GM21529 (cell line): ENCODE measurements around the gene CSF3R.

Source experiments
- ATAC-seq: cut with Tn5 transposase; IDR thresholded peaks from one replicate; pipeline ENCODE4 v1.9.1; 2021; ENCODE audit not compliant: unreplicated experiment

Gene CSF3R

DNA sequence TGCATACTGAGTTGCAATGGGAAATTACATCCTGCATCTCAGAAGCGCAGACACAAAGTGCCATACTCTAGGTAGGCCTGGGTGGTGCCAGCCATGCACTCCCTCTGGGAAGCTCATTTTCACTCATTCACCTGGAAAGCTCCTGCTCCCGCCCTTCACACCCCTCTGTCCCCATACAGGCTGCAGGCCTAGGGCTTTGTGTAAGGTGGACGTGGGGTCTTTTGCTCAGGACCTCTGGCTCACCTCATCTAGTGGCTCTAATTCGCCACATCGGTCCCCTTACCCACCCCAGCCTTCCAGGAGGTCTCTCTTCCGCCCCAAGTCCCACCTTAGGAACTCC lies 19.3 kb downstream of the CSF3R start:
- no peak for ATAC-seq

DNA sequence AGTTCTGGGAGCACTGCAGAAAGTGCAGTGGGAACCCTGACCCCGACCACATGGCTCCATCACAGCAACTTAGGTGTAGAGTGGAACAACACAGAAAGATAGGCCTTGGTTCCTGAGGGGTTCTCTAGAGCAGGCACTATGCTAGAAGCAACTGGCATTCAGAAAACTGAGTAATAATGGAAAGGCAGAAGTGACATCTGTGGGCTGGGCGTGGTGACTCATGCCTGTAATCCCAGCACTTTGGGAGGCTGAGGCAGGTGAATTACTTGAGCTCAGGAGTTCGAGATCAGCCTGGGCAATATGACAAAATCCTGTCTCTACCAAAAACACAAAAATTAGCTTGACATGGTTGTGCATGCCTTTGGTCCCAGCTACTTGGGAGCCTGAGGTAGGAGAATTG lies 23.8 kb downstream of the CSF3R start:
- ATAC-seq, result no peak

DNA sequence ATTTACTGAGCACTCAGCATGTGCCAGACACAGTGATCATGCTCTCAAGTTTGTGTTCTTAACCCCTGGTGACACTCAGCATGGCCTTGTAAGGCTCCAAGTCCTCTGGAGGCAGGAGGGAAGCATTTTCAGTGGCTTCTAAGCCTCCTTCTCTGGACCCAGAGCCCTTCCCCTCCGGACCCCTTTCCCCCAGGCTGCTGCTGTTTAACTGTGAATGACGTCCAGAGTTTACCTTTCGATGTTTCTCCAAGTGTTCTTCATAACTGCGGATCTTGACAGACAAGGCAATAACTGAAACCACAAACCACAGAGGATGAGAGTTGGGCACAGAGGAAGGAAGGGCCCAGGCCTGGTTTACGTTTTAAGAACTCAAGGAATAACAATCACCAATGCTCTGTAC lies 25.0 kb downstream of the CSF3R start:
- no peak for ATAC-seq

DNA sequence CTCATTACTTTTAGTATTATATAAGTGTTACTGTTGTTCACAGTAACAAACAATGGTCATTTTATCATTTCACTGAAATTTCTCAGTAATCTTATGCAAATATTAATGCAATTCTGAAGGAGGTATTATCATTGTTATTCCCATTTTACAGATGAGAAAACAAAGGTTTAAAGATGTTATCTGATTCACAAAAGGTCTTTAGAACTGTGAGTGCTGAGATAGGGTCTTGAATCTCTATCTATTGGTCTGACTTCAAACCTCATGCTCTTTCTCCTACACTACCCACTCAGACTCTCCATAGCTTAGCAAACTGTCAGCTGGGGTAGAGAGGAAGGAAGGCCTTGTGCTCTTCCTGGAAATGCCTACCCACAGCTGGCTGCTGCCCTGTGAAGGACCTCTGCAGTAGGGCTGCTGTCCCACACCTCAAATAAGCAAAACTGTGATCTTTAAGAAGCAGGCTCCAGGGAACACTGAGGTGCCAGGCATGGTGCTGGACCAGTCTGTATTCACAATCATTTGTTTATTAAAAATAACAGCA lies 26.3 kb downstream of the CSF3R start:
- no peak for ATAC-seq

DNA sequence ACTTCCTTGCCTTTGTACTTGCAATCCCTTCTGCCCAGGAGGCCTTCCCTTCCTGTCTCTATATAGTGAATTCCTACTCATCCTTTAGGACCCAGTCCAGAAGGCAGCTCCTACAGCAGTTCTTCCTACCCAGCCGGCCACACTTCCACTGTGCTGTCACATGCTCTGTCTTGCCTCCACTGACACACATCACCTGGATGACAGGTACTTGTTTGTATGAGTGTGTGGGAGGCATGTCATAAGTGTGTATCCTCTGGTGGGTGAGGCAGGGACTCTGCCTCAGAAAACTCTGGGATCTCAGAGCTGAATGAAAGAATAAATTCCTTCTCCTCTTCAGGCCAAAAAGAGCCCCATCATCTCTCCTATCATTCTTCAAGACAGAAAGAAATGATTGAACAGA lies 27.3 kb downstream of the CSF3R start:
- ATAC-seq, result no peak

DNA sequence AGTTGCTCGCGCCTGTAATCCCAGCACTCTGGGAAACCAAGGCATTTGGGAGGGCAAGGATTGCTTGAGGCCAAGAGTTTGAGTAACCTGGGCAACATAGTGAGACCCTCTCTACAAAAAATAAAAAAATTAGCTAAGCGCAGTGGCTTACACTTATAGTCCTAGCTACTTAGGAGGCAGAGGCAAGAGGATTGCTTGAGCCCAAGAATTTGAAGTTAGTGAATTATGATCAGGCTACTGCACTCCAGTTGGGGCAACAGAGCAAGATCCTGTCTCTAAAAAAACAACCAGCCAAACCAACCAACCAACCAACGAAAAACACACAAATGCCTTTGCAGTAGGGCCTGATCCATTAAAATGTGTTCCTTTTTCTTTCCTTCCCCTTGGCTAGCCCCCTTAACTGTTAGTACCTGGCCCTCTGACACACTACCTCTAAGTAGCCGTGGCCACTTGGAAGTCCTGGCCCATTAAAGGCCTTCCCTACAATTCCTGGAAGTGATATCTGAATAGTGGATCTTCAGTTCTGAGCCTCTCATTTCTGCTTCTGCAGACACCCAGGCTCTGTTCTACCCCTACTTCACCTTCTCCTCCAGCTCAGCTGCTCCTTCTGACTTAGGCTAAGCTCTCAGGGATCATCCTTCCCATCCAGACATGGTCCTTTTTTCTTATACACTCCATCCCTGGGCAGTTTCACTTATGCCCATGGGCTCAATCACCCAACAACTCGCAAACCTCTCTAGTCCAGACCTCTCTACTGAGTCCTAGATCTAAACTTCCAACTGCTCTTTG lies 28.9 kb downstream of the CSF3R start:
- no peak for ATAC-seq

DNA sequence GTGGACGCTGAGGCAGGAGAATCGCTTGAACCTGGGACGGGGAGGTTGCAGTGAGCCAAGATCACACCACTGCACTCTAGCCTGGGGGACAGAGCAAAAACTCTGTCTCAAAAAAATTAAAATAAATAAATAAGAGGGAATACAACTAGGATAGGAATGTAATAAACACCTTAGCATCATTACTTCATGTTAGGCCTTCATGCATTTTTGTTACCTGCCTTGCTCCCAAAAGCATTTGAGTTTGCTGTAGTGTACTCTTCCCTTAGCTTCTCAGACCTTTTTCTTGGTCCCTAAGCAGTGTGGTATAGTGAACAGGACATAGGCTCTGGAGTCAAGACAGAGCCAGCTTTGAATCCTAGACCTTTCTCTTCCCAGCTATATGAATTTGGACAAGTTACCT lies 29.7 kb downstream of the CSF3R start:
- no peak for ATAC-seq

DNA sequence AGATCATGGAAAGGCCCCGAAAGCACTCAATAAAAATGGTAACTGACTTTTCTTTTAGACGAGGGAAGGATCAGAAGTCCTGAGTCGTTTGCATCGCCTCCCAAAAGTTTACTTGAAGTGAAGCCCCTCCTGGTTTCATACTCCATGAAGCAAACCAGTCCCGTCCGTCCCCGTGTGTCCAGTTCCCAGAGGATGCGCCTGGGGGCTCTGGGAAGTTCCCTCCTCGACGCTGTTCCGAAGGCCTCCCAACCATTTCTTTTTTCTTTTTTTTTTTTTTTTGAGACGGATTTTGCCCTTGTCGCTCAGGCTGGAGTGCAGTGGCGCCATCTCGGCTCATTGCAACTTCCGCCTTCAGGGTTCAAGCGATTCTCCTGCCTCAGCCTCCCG lies 31.8 kb downstream of the CSF3R start:
- no peak for ATAC-seq

DNA sequence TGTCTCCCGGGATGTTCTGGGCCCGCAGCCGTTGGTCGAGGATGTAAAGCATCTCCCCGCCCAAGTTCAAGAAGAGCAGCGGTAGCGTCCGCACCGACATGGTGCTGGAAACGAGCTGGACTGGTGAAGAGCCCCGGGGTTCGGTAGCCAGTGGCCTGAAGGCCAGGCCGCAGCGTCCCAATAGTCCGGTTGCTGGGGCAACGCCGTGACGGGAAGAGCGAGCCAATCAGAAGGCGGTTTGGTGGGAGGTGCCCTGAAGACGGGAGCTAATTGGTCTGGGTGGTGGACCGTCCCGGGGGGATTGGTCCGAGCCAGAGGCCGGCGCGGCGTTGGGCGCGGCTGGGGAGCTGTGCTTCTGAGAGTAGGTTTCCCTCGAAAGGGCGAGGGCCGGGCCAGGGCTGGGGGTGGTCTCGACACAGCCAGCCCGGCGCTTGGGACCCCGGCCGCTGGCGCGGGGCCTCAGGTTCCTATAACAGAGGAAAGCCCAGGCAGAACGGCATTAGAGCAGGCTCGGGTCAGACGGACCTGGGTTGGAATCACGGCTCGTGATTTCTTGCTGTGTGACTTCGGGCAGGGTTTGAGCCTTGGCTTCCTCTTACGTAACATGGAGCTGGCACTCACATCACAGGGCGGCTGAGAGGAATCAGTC lies 32.3 kb downstream of the CSF3R start, which contains the start of gene OSCP1:
Gene OSCP1, minus strand, starts transcription at position 182 of the 649 bp plus-strand sequence. Its CDS starts 82 bp downstream, at position 100.
- peak; percentile 99 for ATAC-seq

DNA sequence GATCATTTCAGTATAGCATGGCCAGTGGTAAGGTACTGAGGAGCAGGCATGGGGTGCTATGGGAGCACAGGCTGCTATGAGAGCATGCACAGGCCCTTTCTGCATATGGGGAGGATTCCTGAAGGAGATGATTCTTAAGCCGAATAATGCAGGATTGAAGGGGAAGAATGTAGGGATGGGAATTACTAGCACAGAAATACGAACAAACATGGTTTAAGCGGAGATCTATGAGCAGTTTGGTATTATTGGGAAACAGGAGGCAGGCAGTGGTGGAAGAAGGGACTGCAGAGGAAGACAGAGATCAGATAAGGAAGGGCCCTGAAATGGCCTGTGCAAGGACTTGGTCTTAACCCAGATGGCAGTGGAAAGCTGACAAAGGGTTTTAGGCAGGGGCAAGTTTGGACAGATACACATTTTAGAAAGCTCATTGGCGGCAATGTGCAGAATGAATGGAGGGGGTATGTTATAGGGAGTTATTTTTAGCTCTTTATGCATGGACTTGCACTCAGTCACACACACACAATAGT lies 34.1 kb downstream of the CSF3R start:
- no peak for ATAC-seq

DNA sequence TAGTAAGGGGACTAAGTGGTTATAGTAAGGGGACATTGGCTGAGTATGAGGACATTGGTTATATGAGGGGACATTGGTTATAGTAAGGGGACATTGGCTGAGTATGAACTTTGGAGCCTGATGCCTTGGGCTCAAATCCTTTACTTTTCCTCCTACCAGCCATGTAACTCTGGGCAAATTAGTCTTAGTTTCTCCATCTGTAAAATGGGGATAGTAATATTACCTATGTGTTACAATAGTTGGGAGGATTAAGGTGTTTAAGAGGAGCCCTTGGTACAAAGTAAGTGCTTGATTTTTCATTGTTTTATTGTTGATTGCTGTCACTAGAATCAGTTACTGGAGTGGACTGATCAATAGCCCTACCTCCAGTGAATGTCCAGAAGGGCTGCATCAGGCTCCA lies 35.3 kb downstream of the CSF3R start:
- no peak for ATAC-seq

DNA sequence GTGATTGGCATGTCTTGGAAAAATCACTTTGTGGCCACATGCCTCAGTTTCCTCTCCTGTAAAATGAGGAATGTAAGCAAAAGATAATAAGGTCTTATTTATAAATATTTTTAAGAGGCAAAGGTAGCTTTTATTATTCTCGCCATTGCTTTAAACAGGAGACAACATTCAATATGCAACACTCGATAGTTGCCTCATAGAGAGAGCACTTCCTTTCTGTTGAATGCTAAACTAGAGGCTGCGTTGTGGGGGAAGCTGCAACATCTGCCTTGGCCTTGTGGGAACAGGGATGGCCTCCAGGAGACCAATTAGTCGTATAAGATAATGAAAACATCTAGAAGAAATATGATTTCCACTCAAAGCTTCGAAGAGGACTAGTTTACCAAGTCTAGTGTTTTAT lies 36.0 kb downstream of the CSF3R start:
- ATAC-seq, result no peak

DNA sequence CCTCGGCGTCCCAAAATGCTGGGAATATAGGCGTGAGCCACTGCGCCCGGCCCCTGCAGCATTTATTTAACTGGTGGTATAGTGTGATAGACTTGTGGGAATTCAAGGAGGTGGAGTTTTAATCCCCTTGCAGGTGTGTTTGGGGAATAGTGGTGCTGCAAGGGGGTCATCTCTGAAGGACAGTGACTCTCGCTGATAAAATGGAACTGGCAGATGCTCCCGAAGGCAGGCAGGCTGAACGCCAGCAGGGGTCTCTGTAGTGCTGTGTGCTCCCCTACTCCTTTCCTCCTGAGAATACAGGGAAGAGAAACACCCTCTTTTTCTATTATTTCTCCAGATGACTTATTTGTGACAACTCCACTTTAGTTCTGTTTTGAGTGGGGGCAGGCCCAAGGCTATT lies 36.4 kb downstream of the CSF3R start:
- no peak for ATAC-seq

DNA sequence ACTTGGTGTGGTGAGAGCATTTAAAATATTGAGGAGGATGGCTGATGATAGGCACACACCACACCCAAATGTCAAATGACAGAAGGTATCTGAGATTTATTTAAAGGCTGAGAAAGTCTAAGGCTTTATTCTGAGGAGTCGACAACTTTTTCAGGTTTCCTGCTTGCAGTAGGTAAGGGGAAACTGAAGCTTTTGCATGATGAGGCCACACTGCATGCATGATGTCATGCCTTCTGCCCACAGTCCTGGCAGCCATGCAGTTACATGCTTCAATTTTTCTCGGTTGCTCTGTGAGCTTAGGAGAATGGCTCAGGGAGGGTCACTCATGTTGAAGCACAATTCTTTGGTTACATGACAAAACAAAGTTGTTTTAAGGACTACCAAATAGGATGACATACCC lies 39.4 kb downstream of the CSF3R start:
- no peak for ATAC-seq

DNA sequence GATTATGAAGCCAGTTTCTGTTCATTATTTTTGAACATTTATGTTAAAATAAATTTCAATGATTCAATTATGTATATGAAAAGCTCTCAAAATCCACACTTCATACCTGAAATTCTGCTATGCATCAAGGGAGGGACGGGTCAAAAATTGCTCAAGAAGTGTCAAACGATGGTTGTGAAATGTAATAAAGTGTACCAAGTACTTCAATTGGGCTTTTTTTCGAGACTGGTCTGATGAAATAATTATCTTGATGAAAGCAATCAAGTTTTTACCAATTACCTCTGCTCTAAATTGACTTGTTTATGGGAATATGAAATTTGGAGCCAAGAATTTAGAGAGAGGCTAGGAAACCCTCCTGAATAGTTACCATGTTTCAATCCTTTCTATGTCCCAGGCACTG lies 40.4 kb downstream of the CSF3R start:
- no peak for ATAC-seq

DNA sequence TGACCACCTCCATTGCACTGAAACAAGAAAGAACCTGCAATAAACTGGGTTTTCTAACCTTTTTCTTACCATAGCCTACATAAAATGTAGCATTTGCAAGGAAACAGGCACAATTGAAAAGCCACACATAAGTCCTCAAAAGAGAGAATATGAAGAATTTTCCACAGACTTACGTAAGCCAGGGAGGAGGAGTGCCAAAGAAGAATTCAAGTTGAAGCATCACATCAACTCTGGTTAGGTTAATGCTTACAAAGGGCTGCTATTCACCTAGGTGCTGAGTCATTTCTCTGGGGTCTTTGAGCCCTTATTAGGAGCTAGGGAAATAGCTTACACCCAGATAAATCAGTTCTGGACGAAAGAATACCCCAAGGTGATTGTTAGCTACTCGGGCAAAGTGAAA lies 42.1 kb downstream of the CSF3R start:
- no peak for ATAC-seq

DNA sequence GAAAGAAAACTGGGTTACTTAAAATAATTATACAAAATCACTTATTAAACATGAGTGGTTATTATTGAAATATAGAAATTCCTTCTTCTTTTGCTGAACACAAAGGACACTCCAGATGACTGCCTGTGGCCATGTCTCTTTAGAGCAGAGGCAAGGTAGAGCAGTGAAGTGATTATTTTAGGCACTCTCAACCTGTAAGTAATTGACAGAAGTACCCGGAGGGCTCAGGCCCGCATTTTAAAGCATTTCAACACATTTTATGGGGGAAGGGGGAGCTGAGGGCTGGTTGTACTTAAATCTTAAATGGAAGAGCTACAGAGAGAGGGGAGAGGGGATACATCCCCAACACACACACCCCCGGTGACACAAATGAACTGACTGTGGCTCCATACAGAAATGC lies 42.7 kb downstream of the CSF3R start:
- no peak for ATAC-seq

DNA sequence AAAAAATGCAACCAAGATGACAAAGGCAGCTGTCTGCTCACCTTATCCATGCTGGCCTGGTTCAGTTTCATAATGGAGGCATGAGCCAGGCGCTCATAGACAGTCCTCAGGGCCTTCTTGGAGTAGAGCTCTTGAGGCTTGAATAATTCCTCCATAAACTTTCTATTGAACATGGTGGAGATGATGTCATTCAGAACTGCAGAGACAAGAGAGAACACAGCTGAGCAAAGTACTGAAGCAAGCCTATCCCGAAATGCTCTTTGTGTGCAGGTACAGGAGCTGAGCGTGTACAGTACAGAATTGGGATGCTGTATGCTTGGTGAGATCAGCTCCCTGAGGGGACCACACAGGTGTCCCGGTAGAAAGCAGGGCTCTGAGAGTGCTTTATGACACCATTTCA lies 44.0 kb downstream of the CSF3R start:
- ATAC-seq, result no peak

DNA sequence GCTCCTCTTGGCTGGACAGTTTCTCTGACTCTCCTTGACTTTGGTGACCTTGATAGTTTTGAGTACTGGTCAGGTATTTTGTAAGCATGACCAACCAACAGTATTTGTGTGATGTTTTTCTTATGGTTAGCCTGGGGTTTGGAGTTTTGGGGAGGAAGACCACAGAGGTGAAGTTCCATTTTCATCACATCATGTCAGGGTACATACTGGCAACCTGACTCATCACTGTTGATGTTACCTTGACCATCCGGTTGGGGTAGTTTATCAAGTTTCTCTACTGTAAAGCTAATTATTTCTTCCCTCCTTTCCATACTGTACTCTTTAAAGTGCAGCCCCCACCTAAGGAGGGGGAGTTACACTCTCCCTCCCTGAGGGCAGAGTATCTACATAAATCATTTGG lies 45.9 kb downstream of the CSF3R start:
- ATAC-seq, result no peak

DNA sequence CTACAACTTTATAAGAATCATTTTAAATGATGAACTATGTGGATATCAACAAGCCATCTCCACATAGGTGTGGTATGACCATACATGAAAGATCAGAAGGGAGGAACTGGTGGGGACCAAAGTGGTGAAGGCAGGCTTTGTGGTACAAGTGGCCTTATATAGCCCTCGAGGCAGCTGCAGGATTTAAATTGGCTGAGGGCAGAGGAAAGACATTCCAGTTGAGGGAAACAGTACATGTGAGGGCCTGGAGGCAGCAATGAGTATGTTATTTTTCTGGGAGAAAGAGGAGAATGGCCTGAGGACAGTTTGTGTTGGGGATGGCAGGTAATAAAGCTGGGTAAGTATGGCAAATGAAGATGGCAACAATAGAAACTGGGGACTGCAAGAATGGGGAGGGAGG lies 49.6 kb downstream of the CSF3R start:
- ATAC-seq, result no peak

DNA sequence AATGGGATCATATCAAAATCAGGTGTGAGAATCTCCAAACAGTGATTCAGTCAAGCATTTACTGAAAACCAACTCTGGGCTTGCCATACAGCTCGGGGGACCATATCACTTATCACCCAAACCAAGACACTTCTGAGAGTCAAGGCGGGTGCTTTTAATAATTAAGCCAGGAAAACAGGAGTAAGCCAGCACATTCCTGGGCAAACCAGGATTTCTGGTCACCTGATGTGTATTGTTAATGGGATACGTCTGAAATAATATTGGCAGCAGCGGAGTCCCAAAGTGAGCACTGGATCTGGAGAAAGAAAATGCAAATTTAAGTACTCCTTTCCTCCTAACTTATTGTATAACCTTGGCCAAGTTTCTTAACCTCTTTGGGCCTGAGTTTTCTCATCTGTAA lies 50.1 kb downstream of the CSF3R start:
- no peak for ATAC-seq

DNA sequence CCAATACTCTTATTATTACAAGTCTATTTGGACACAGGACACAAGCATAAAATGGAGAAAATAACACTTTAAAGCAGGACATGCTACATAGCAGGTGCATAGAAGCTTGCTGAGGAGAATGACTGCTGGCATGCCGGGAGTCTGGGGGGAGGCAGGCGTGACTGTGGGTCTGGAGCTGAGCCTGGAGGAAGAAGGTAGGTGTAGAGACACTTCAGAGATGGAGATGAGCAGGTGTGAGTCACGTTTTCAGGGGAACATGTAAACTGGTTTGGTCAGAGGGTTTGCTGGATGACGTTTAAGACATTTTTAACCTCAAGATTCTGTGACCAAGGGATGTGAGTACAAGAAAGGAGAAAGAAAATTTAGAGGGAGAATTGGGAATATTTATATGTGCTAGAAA lies 56.9 kb downstream of the CSF3R start:
- ATAC-seq, result no peak
